Measurements from ENCODE around the gene ANKK1. TPM values are rescaled to one million over a fixed set of nuclear protein-coding genes. Genes with fewer than 3 reads are reported as not detected.

The ANKK1 gene
- total RNA-seq, 1 donor: not detected

DNA sequence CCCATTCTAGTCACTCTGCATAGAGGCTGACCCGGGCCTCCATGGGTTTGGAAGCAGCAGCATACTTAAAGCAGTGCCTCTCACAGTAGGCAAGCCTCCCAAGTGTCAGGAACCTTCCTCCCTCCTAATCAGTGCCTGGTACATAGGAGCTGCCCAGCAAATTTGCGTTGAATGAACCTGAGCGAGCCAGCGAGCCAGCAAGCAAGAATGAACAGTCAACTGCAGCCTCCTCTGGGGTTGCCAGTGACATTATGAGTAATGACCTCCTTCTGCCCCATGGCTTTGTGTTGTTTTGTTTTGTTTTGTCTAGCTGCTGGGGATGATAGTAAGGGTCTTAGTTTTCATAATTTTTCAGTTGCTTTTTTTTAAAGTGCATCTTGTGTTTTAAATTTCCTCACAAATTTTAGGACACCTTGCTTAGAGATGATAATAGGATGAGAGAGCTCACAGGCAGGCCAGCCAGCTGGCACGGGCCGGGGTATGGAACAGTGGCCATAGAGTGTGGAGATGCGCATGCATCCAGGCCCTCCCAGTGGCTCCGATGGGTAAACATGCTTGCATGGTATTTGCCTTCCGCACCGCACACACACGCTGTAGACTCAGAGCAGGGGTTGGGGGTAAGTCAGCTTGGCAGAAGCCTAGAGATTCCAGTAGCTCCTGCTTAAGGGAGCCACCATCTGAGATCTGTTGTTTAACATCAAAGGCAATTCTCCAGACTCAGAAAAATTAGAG lies 37.1 kb upstream of the ANKK1 start:
- TF ChIP-seq, protein P1, sequence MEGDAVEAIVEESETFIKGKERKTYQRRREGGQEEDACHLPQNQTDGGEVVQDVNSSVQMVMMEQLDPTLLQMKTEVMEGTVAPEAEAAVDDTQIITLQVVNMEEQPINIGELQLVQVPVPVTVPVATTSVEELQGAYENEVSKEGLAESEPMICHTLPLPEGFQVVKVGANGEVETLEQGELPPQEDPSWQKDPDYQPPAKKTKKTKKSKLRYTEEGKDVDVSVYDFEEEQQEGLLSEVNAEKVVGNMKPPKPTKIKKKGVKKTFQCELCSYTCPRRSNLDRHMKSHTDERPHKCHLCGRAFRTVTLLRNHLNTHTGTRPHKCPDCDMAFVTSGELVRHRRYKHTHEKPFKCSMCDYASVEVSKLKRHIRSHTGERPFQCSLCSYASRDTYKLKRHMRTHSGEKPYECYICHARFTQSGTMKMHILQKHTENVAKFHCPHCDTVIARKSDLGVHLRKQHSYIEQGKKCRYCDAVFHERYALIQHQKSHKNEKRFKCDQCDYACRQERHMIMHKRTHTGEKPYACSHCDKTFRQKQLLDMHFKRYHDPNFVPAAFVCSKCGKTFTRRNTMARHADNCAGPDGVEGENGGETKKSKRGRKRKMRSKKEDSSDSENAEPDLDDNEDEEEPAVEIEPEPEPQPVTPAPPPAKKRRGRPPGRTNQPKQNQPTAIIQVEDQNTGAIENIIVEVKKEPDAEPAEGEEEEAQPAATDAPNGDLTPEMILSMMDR (IDR thresholded peaks at IDR 0.05; ENCODE audit: insufficient read depth, low read length): no peak
- no peak overlapping the region for H3K4me3 ChIP-seq (ENCODE audit: low read depth, low read length)
- DNase-seq (ENCODE audit: low read depth): no peak

DNA sequence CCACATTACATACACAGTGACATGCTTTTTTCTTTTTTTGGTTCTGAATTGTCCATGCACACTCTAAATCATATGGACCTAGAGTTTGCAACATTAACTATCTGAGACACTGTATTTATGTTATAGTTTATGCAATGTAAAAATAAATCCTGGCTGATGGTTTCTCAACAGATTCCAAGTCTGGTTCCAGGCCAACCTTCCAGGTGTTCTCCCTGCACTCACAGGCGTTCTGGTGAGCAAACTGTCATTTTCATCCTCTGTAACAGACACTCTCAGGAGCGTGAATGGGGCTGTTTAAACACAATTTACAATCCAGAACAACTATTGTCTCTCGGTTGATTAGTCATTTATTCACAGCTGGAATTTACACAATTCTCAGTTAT lies 36.5 kb upstream of the ANKK1 start:
- H3K4me3 ChIP-seq (ENCODE audit: low read depth, low read length): no peak overlapping the region
- TF ChIP-seq, protein P1 (IDR thresholded peaks at IDR 0.05; ENCODE audit: insufficient read depth, low read length): no peak
- no peak for DNase-seq (ENCODE audit: low read depth)

DNA sequence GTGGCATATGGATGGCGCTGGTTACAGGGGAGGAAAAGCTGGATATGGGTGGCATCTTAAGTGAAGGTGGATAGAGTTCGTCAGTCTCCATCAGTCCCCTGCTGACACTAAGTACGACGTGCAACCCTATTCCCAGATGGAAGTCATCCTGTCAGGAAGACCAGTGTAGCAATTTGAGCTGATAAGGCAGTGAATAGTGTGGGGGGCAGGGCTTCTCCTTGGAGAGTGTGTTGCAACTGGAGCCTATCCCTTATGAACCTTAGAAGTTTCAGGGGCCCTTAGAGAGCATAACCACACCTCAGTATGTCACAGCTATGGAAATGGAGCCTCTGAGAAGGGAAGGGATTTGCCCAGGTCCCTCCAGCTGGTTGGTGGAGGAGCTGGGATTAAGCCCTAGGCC lies 36.1 kb upstream of the ANKK1 start:
- DNase-seq (ENCODE audit: low read depth): no peak
- TF ChIP-seq, protein P1 (IDR thresholded peaks at IDR 0.05; ENCODE audit: insufficient read depth, low read length): no peak
- no peak overlapping the region for H3K4me3 ChIP-seq (ENCODE audit: low read depth, low read length)

DNA sequence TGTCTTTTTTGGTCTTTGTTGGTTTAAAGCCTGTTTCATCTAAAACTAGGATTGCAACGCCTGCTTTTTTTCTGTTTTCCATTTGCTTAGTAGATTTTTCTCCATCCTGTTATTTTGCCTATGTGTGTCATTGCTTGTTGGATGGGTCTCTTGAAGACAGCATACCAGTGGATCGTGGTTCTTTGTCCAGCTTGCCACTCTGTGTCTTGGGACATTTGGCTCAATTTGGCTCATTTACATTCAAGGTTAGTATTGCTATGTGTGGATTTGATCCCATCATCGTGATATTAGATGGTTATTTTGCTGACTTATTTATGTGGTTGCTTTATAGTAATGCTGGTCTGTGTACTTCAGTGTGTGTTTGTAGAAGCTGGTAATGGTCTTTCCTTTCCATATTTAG lies 31.4 kb upstream of the ANKK1 start:
- TF ChIP-seq, protein P1 (IDR thresholded peaks at IDR 0.05; ENCODE audit: insufficient read depth, low read length): no peak
- H3K4me3 ChIP-seq (ENCODE audit: low read depth, low read length): no peak overlapping the region
- DNase-seq (ENCODE audit: low read depth): no peak

DNA sequence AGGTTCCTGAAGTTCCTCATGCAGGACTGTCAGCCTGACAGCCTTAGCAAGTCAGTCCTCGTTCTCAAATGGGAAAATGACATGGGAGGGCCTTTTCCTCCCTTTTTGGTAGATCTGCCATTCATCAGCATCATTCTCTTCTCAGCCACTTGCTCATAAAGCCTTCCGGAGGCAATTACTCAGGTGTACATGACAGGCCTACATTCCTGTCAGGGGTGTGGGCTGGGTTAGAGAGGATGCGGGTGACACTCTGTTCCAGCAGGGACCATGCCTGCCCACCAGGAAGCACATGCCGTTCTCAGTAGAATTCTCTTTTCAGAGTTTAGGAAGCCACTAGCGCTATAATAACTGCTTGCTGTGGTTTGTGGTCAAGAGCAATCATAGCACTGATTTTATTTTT lies 24.2 kb upstream of the ANKK1 start:
- H3K4me3 ChIP-seq (ENCODE audit: low read depth, low read length): no peak overlapping the region
- DNase-seq (ENCODE audit: low read depth): no peak
- TF ChIP-seq, protein P1 (IDR thresholded peaks at IDR 0.05; ENCODE audit: insufficient read depth, low read length): no peak

DNA sequence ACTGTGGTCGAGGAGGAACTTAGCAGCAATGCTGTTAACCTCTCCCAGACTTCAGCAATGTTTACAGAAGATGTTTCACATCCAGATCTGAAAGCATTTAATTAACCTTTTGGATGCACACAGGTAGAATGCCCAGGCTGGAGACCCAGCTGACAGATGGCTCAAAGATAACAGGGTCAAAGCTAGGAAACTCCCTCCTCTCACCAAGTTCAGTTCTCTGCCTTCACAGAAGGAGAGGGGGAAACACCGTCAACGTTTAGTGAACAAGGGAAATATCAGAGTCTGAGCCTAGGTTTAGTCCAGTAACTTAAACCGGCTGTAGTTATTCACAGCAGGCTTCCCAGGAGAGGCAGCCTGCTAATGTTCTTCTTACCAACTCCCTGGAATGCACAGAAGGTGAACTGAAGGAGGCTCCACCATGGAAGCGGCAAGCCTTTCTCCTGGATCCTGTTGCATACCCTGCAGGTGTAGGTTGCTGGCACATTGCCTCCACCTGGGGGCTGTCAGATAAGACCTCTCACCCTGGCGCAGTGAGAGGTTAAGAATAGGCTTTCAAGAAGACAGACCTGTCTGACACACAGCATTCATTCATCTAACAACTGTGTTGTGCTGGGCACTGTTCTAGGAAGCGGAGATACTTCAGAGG lies 23.5 kb upstream of the ANKK1 start:
- H3K4me3 ChIP-seq (ENCODE audit: low read depth, low read length): no peak overlapping the region
- DNase-seq (ENCODE audit: low read depth): no peak
- TF ChIP-seq, protein P1 (IDR thresholded peaks at IDR 0.05; ENCODE audit: insufficient read depth, low read length): no peak

Measured in fibroblast of the aortic adventitia (primary cell).